ENCODE results near the gene ARFRP1.
"Not testable (repeated sequence)": the region's sequence is repeated elsewhere in the genome, so short reads cannot be mapped to it uniquely, and the experiment has no call there.

Gene ARFRP1

GRCh38 chr20:63732118-63733095 is 24.6 kb upstream of the ARFRP1 start:
- DNase-seq, result no peak

- DNase-seq, result no peak
Observed at GRCh38 chr20:63731410-63731809, 23.6 kb upstream of the ARFRP1 start.

- DNase-seq, result not testable (repeated sequence)
Observed at GRCh38 chr20:63730189-63730733, 22.5 kb upstream of the ARFRP1 start.

GRCh38 chr20:63722967-63723622 is 15.3 kb upstream of the ARFRP1 start:
- DNase-seq, result not testable (repeated sequence)

- DNase-seq, result no peak
Observed at GRCh38 chr20:63718996-63719395, 11.2 kb upstream of the ARFRP1 start.

- DNase-seq, result no peak
Observed at GRCh38 chr20:63714858-63715257, 7.1 kb upstream of the ARFRP1 start.

- DNase-seq, result no peak
Observed at GRCh38 chr20:63712191-63712590, 4.4 kb upstream of the ARFRP1 start.

GRCh38 chr20:63711085-63711645 is 3.4 kb upstream of the ARFRP1 start:
- DNase-seq, result no peak

GRCh38 chr20:63709149-63709527 is 1.4 kb upstream of the ARFRP1 start:
- DNase-seq, result no peak

GRCh38 chr20:63708301-63709148 is 749 bp upstream of the ARFRP1 start:
- DNase-seq, result peak; percentile 59

GRCh38 chr20:63706852-63707557 is 771 bp downstream of the ARFRP1 start:
- peak; percentile 74 for DNase-seq

- no peak for DNase-seq
Observed at GRCh38 chr20:63706027-63706695, 1.6 kb downstream of the ARFRP1 start.

GRCh38 chr20:63705232-63706026 is 2.3 kb downstream of the ARFRP1 start:
- DNase-seq, result no peak

- no peak for DNase-seq
Observed at GRCh38 chr20:63704749-63705117, 3.0 kb downstream of the ARFRP1 start.

GRCh38 chr20:63703976-63704748 is 3.6 kb downstream of the ARFRP1 start:
- DNase-seq, result no peak

- no peak for DNase-seq
Observed at GRCh38 chr20:63703471-63703975, 4.3 kb downstream of the ARFRP1 start.

GRCh38 chr20:63702751-63703470 is 4.9 kb downstream of the ARFRP1 start:
- no peak for DNase-seq

- no peak for DNase-seq
Observed at GRCh38 chr20:63702036-63702665, 5.6 kb downstream of the ARFRP1 start.

All from DMS53 (cell line).